Measurements from ENCODE around the gene LCN15. TPM values are rescaled to one million over a fixed set of nuclear protein-coding genes. Genes with fewer than 3 reads are reported as not detected.
A peak's percentile ranks its signal among the peaks of the same experiment; 100 is the strongest.

The LCN15 gene
- total and polyA plus RNA-seq, 2 of the 13 experiments (the other 11 are each of a cell fraction or from before 2014, with no cell fraction given) = 1.3 to 53.7 TPM

GRCh38 chr9:136789523-136789937 is 25.2 kb upstream of the LCN15 start (continued):
- no peak for TF ChIP-seq FOXJ3 (CRISPR knock-in tag; IDR thresholded peaks at IDR 0.05; ENCODE audit: borderline replicate concordance)
- 0 out of 2 replicates have a peak, but pooled peaks have one; percentile 4 for TF ChIP-seq ZBTB34 (CRISPR knock-in tag; IDR thresholded peaks at IDR 0.05)
- no peak for TF ChIP-seq ZNF414 (CRISPR knock-in tag; IDR thresholded peaks at IDR 0.05)
- TF ChIP-seq FOXA3 (CRISPR knock-in tag; IDR thresholded peaks at IDR 0.05) = peak; percentile 85
- TF ChIP-seq MLLT10 (CRISPR knock-in tag; IDR thresholded peaks at IDR 0.05) = no peak
- TF ChIP-seq SOX13 (IDR thresholded peaks at IDR 0.05) = no peak
- TF ChIP-seq SOX13 (CRISPR knock-in tag; conservative IDR thresholded peaks at IDR 0.05 in 1 of 2, IDR thresholded peaks at IDR 0.05 in 1 of 2) = peak in 1 of 2 experiments; percentile 62; a peak in 2 of 4 replicates
- peak; percentile 29; the same call in 1 of the 2 replicates for TF ChIP-seq AHDC1 (CRISPR knock-in tag; IDR thresholded peaks at IDR 0.05; ENCODE audit: borderline replicate concordance)
- peak; percentile 50; the same call in 1 of the 2 replicates for TF ChIP-seq SOX5 (CRISPR knock-in tag; IDR thresholded peaks at IDR 0.05; ENCODE audit: borderline replicate concordance)
- peak; percentile 99 for TF ChIP-seq PITX1 (CRISPR knock-in tag; IDR thresholded peaks at IDR 0.05)
- 0 out of 2 replicates have a peak, but pooled peaks have one; percentile 32 for TF ChIP-seq MXD4 (CRISPR knock-in tag; IDR thresholded peaks at IDR 0.05)
- 0 out of 2 replicates have a peak, but pooled peaks have one; percentile 42 for TF ChIP-seq ZSCAN5A (CRISPR knock-in tag; IDR thresholded peaks at IDR 0.05; ENCODE audit: borderline replicate concordance)
- no peak; the same call in 1 of the 2 replicates for TF ChIP-seq ARNTL (CRISPR knock-in tag; IDR thresholded peaks at IDR 0.05)
- TF ChIP-seq LCORL (IDR thresholded peaks at IDR 0.05) = peak; percentile 12; the same call in 1 of the 2 replicates
- no peak for TF ChIP-seq LCORL (CRISPR knock-in tag; IDR thresholded peaks at IDR 0.05)
- 0 out of 2 replicates have a peak, but pooled peaks have one; percentile 46 for TF ChIP-seq ELF3 (CRISPR knock-in tag; IDR thresholded peaks at IDR 0.05)
- no peak for TF ChIP-seq SOX6 (IDR thresholded peaks at IDR 0.05)
- TF ChIP-seq SOX6 (CRISPR knock-in tag; IDR thresholded peaks at IDR 0.05) = peak; percentile 4; the same call in 1 of the 2 replicates
- peak; percentile 4; the same call in 1 of the 2 replicates for TF ChIP-seq RXRB (CRISPR knock-in tag; IDR thresholded peaks at IDR 0.05; ENCODE audit: borderline replicate concordance)
- no peak for TF ChIP-seq ZNF362 (CRISPR knock-in tag; IDR thresholded peaks at IDR 0.05; ENCODE audit: borderline replicate concordance)
